GM12865 (cell line): ENCODE results near the gene PPARA.

ENCODE experiments used
- DNase-seq: peaks from one replicate; pipeline ENCODE4 v3.0.0; 2010; ENCODE audit warnings: low read depth
- H3K4me3 ChIP-seq: 2 replicates; pipeline ENCODE4 v1.5.1; 2011; ENCODE audit warnings: mild to moderate bottlenecking, low read depth, low read length, control low read depth
- TF ChIP-seq, protein P1 (sequence below): IDR thresholded peaks from 2 replicates; pipeline ENCODE4 v1.5.1; 2011; ENCODE audit warnings: low read length, control low read depth, low read depth, inconsistent platforms; ENCODE audit not compliant: insufficient read depth; ENCODE audit errors: missing control alignments

The PPARA gene

DNA sequence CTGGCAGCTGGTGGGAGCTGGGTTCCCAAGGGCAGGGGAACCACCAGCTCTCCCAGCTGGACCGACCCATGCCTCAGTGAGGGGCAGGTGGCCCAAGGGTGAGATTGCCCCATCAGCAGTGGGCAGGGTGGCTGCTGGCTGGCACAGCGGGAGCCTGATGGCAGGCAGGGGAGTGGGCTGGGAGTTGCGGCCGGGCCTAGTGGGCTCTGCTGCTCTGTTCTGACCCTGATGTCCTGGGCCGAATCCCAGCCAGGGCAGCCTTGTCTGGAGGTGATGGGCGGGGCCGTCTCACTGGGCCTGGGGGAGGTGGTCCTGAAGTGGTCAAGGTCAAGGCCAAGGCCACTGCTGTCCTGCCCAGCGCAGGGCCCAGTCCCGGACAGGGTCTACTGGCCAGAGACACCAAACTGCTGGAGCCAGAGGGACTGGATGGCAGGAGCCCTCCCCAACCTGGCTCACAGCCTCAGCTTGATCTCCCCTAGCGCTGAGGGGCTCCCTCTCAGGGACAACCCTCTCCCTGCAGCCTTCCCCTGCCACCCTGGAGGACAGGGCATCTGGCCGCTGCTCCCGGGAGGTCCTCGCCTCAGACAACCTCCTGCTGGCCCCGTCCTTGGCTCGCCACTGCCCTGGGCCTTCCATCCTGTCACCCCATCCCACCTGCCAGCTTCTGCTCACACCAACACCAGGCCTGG, 26.5 kb upstream of the PPARA start:
- H3K4me3 ChIP-seq: no peak overlapping the region
- TF ChIP-seq, protein P1, sequence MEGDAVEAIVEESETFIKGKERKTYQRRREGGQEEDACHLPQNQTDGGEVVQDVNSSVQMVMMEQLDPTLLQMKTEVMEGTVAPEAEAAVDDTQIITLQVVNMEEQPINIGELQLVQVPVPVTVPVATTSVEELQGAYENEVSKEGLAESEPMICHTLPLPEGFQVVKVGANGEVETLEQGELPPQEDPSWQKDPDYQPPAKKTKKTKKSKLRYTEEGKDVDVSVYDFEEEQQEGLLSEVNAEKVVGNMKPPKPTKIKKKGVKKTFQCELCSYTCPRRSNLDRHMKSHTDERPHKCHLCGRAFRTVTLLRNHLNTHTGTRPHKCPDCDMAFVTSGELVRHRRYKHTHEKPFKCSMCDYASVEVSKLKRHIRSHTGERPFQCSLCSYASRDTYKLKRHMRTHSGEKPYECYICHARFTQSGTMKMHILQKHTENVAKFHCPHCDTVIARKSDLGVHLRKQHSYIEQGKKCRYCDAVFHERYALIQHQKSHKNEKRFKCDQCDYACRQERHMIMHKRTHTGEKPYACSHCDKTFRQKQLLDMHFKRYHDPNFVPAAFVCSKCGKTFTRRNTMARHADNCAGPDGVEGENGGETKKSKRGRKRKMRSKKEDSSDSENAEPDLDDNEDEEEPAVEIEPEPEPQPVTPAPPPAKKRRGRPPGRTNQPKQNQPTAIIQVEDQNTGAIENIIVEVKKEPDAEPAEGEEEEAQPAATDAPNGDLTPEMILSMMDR: no peak

DNA sequence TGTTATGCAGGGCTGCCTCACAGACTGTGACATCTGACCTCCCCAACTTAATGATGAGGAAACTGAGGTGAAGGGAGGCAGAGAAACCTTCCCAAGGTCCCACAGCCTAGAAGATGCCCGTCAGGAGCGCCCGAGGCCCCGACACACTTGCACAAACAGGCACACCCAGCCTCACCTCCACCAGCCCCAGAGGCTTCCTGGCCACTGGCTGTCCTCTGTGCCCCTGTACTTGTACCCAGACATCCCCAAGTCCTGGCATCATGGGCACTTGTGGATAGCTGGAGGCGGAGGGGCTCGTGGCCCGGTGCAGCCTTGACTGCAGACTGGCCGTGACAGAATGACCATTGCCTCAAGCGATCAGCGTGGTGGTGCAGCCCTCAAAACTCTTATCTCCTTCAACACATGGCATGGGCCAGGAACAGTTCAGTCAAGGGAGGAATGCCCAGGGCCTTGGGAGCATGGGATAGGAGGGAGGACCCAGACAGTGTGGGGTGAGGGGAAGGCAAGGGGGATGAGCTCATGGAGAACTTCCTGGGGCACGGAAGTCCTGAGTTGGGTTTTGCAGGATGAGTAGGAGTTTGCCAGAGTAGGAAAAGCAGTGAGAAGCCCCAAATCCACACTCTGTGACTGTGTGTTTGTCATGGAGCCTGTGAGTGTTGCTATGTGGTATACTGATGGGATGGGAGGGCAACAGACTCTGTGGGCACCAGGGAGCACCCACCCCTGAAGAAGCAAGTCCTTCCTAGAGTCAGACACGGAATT, 25.8 kb upstream of the PPARA start:
- H3K4me3 ChIP-seq: no peak overlapping the region
- TF ChIP-seq, protein P1: no peak
- DNase-seq: no peak

More for the DNA sequence above, 26.5 kb upstream of the PPARA start:
- DNase-seq: no peak

DNA sequence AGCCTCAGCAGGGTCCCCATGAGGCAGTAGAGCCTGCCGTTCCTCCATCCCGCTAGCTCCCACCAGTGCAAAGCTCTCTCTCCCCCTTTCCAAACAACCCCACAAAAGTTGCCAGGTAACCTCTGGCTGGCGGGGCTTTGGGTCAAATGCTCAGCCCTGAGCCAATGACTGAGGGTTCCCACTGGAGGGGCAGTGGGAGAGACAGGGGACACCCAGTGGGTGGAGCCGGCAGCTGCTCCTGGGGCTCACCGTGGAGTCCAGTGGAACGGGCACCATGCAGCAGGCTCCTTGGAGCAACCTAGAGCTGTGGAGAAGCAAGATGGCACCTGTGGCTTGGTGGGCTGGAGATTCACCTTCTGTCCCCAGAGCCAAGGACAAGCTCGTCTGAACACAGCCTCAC, 25.0 kb upstream of the PPARA start:
- no peak overlapping the region for H3K4me3 ChIP-seq
- TF ChIP-seq, protein P1: no peak
- no peak for DNase-seq

DNA sequence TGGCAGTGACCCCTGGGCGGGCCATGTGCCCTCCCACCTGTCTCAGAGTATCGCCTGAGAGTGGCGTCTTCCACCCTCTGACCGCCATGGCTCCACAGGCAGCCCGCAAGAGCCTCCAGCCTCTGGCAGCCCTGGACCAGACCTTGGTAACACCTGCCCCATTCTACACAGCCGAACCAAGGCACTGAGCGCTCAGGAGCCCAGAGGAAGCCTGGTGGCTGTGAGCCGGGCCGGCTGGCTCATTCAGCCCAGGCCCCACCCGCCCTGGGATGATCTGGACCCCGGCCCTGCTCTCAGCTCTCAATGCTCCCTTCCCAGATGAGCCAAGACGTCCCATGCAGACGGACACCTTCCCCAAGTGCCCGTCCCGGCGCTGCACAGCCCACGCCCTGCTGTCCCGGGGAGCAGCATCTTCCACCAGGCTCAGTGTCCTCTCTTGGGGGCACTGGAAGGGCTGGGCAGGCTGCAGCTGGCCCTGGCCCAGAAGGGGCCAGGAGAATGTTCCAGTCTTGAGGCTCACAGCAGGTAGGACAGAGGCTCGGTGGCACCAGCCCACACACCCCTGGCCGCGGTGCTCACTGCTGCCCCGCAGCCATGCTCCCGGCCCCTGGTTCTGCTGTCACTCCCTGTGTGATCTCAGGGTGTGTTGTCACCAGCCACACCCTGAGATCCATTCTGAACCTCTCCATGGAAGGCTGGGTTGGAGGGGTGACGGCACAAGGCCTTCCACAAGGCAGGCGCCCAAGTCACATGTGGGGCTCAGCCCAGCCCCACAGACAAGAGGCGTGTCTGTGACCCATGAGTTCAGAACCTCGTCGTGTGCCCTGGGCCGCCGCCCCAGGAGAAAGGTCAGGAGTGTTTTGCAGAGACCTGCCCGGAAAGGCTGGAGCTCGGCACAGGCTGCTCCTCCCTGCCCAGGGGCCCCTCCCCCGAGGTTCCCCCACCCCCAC, 24.2 kb upstream of the PPARA start:
- TF ChIP-seq, protein P1: no peak
- DNase-seq: no peak
- H3K4me3 ChIP-seq: no peak overlapping the region

DNA sequence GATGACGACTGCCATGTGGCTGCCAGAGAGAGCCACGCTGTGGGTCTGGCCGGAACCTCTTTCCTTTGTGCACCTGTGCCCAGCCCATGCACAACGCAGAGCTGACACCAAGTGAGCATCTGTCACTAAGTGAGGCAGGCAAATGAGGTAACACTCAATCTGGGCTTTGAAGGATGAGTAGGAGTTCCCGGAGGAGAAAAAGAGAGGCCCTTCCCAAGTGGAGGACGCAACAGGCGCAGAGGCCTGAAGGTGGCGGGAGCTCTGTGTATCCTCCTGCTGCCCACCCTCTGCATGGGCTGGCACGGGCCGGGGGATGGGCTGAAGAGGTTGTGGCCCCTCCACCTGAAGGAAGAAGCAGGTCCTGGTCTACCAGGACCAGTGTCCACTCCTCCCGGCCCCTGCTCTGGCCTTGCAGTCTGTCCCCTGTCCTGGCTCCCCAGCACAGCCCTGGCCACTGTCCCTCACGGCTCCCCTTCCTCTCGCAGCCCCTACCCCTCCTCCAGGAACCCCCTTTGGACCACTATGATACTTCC, 23.4 kb upstream of the PPARA start:
- no peak overlapping the region for H3K4me3 ChIP-seq
- DNase-seq: no peak
- TF ChIP-seq, protein P1: no peak

DNA sequence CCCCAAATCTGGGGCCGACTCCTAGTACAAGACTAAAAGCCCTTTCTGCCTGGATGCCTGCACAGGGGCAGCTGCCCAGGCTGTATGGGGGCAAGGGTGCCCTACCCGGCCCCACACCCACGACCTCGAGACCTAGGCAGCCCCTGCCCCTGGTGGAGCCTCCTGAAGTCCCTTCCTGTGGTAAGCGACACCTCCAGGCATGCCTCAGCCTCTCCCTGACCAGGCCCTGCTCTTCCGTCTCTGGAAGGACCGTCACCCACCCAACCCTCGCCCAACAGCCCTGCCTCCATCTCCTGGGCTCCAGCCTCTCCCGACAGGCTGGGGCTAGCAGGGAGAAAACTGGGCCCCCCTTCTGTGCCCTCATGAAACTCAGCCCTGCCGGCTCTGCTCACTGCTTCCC, 22.8 kb upstream of the PPARA start:
- no peak overlapping the region for H3K4me3 ChIP-seq
- DNase-seq: no peak
- TF ChIP-seq, protein P1: no peak
